GM19035 (cell line): ENCODE measurements around the gene RMDN2.
"Not testable (repeated sequence)": the region's sequence is repeated elsewhere in the genome, so short reads cannot be mapped to it uniquely, and the experiment has no call there.

Experiments
- ATAC-seq: cut with Tn5 transposase; IDR thresholded peaks from one replicate; pipeline ENCODE4 v1.9.1; 2021; ENCODE audit not compliant: unreplicated experiment

RMDN2 gene

DNA sequence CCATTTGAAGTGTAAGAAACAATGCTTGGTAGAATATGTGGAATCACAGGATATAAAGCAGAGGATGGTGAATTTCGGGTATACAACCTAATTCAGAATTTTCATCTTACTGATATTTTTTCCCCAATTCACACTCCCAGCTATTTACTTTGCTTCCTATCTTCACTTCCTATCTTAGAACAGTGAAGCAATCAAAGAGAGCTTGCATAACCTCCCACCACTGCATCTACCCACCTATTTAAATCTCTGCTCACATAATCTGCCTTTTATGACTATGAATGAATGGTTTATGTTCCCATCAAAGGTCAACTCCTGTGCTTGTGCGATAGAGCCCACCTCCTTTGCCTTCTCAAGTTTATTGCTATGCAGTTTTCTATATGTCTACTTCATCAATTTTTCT lies 3.3 kb downstream of the RMDN2 start:
- no peak for ATAC-seq

DNA sequence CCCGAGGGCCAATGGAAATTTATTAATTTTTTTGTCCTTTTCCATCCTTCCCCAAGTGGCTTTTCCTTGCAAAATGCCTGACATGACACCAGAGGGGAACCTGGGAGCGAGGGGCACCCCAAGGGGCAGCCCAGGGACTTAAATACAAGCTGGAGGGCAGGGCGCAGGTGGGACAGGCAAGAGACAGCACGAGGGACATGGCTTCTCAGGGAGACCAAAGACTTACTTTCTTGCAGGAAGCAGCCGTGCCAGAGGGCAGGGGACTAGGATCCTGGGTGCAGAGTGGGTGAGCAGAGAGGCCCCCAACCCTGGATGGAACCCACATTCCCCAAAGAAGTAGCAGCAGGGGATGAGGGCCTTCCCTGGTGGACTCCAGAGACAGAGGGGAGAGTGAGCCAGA lies 5.3 kb downstream of the RMDN2 start:
- not testable (repeated sequence) for ATAC-seq

- not testable (repeated sequence) for ATAC-seq
These were observed 7.8 kb downstream of the RMDN2 start for GRCh38 chr2:37932873-37933272.

GRCh38 chr2:37934591-37935513 lies 9.8 kb downstream of the RMDN2 start:
- peak; percentile 84 for ATAC-seq

DNA sequence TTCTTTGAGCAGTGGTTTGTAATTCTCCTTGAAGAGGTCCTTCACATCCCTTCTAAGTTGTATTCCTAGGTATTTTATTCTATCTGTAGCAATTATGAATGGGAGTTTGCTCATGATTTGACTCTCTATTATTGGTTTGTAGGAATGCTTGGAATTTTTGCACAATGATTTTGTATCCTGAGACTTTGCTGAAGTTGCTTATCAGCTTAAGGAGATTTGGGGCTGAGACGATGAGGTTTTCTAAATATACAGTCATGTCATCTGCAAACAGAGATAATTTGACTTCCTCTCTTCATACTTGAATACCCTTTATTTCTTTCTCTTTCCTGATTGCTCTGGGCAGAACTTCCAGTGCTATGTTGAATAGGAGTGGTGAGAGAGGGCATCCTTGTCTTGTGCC lies 12.5 kb downstream of the RMDN2 start:
- ATAC-seq: not testable (repeated sequence)

- ATAC-seq: not testable (repeated sequence)
These were observed 16.2 kb downstream of the RMDN2 start for GRCh38 chr2:37941267-37941666.

- ATAC-seq: no peak
These were observed 19.2 kb downstream of the RMDN2 start for GRCh38 chr2:37944268-37944667.

GRCh38 chr2:37947306-37947705 lies 22.2 kb downstream of the RMDN2 start:
- no peak for ATAC-seq

DNA sequence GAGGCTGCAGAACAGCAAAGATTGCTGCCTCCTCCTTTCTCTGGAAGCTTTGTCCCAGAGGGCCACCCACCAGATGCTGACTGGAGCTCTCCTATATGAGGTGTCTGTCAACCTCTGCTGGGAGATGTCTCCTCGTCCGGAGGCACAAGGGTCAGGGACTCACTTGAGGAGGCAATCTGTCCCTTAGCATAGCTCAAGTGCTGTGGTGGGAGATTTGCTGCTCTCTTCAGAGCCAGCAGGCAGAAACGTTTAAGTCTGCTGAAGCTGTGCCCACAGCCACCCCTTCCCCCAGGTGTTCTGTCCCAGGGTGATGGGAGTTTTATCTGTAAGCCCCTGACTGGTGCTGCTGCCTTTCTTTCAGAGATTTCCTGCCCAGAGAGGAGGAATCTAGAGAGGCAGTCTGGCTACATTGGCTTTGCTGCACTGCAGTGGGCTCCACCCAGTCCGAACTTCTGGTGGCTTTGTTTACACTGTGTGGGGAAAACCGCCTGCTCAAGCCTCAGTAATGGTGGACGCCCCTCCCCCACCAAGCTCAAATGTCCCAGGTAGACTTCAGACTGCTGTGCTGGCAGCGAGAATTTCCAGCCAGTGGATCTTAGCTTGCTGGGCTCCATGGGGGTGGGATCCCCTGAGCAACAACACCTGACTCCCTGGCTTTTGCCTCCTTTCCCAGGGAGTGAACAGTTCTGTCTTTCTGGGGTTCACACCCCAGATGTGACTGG lies 37.1 kb downstream of the RMDN2 start:
- ATAC-seq: not testable (repeated sequence)

GRCh38 chr2:37962740-37963121 lies 37.6 kb downstream of the RMDN2 start:
- ATAC-seq: not testable (repeated sequence)

DNA sequence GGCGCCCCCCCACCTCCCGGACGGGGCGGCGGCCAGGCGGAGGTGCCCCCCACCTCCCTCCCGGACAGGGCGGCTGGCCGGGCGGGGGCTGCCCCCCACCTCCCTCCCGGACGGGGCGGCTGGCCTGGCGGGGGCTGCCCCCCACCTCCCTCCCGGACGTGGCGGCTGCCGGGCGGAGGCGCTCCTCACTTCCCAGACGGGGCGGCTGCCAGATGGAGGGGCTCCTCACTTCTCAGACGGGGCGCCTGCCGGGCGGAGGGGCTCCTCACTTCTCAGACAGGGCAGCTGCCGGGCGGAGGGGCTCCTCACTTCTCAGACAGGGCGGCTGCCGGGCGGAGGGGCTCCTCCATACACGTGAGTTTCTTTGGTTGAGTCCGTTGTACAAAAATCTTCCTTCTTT lies 38.8 kb downstream of the RMDN2 start:
- ATAC-seq: not testable (repeated sequence)

DNA sequence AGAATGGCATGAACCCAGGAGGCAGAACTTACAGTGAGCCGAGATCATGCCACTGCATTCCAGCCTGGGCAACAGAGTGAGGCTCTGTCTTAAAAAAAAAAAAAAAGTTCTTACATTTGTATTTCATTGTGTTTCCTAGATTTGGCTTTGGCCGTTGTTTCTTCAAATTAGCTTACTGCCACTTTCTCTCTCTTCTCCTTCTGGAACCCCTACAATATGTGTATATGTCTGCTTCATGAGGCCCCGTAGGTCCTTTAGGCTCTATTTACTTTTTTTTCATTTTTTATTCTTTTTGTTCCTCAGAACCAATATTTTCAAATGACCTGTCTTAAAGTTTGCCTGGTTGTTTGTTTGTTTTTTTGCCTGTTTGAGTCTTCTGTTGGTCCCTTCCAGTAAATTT lies 41.2 kb downstream of the RMDN2 start:
- no peak for ATAC-seq

GRCh38 chr2:37969731-37970130 lies 44.6 kb downstream of the RMDN2 start:
- no peak for ATAC-seq

- no peak for ATAC-seq
These were observed 46.9 kb downstream of the RMDN2 start for GRCh38 chr2:37971971-37972370.

DNA sequence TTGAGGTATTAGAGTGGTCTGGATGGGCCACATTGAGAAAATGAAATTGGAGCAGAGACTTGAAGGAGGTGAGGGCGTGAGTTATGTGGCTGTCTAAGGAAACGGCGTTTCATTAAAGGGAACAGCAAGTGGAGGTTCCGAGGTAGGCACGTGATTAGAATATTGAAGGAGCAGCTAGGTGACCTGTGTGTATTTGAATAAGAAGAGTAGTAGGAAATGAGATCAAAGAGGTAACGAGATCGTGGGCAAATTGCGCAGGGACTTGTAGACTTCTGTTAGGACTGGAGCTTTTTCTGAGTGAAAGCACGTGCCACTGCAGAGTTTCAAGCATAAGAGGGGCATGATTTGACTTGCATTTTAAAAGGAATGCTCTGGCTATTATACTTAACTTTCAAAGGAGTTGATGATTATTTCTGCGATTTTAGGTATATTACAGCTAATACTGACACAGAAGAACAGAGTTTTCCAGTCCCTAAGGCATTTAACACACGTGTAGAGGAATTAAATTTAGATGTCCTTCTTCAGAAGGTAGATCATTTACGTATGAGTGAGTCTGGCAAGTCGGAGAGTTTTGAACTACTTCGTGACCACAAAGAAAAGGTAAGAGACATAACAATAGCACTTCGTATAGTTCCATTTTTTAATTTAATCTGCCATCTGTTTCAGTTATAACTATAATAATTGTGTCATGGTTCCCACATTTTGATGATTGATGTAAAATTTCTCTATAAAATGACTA lies 48.7 kb downstream of the RMDN2 start:
- ATAC-seq: no peak

DNA sequence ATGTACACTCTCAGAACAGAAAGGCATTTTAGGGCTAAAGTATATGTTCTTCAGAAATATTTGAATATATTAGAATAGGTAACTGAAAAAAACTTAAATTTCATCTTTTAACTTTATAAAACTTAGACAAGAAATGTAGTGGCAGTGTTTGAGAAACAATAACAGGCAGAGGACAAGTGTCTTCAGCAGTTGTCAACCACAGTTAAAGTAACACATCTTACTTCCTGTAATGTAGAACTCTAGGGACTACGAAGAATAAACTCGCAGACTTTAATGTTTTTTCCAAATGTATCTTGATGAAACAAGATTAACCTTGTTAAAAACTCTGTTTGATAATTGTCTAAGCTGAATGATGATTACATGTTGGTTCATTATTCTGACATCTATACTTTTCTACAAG lies 50.7 kb downstream of the RMDN2 start:
- no peak for ATAC-seq

GRCh38 chr2:37976411-37976810 lies 51.3 kb downstream of the RMDN2 start:
- no peak for ATAC-seq

- no peak for ATAC-seq
These were observed 57.1 kb downstream of the RMDN2 start for GRCh38 chr2:37982147-37982582.

- ATAC-seq: no peak
These were observed 57.8 kb downstream of the RMDN2 start for GRCh38 chr2:37982847-37983246.

- no peak for ATAC-seq
These were observed 58.6 kb downstream of the RMDN2 start for GRCh38 chr2:37983719-37984118.

DNA sequence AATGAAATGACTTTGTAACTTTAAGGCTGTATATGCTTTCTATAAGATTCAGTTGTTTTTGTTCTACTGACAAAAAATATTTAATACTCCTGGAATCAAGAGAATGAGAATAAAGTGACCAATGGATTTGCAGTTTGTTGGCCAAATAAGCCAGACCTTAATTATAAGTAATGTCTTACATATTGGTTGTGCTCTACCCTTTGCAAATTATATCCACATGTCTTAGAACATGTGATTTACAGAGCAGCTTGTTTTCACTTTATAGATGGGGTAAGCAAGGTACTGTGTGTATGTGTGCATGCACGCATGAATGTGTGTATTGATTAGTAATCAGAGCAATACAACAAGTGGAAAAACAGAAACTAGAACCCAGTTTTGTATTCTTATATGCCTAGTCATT lies 59.1 kb downstream of the RMDN2 start:
- ATAC-seq: no peak
